ENCODE measurements around the gene VCAN.

The VCAN gene

DNA sequence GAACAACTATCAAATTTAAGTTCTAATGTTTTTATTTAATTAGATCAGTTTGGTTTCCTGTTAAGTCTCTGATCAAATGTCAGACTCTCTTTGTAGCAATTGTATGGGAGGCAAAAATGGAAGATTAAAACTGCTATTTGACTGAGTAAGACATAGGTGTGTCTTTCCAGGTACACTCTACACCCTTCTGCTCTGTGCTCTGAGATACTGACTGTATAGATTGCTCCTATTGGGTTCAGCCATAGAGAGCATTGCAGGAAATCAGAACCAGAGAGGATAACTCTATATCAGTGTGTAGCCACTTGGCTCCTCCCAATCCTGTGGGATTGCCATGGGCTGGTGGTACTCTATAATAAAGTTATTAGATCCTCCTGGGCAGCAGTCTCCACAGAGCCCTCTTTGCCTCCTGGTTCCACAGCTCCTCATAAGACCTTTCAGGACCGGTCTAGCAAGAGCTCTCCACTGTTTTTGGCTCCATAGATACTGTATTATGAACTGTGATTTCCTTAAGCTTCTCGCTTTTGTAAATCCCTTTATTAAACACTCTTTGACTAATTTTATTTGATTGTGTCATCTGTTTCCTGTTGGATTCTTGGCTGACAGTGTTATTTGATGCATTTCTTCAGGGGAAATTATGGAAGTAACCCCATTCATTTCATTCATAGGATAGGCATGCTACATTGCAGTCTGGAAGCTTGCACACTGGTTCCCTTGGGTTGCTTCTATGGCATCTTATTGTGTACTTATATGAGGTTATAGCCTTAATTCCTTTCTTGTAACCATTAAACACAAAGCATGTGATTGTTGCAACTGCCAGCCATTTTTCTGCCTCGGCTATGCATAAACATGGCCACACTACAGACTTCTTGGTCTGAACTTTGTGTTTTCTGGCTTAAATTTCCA, 115.6 kb downstream of the VCAN start:
- TF ChIP-seq, protein P1, sequence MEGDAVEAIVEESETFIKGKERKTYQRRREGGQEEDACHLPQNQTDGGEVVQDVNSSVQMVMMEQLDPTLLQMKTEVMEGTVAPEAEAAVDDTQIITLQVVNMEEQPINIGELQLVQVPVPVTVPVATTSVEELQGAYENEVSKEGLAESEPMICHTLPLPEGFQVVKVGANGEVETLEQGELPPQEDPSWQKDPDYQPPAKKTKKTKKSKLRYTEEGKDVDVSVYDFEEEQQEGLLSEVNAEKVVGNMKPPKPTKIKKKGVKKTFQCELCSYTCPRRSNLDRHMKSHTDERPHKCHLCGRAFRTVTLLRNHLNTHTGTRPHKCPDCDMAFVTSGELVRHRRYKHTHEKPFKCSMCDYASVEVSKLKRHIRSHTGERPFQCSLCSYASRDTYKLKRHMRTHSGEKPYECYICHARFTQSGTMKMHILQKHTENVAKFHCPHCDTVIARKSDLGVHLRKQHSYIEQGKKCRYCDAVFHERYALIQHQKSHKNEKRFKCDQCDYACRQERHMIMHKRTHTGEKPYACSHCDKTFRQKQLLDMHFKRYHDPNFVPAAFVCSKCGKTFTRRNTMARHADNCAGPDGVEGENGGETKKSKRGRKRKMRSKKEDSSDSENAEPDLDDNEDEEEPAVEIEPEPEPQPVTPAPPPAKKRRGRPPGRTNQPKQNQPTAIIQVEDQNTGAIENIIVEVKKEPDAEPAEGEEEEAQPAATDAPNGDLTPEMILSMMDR (IDR thresholded peaks at IDR 0.05), result no peak
- Histone ChIP-seq H3K4me3 (no peak overlapping the region), H3K27ac (peak overlapping the region in 1 of 2 donors; percentile 9)
- DNase-seq (ENCODE audit: low spot score), result no peak

DNA sequence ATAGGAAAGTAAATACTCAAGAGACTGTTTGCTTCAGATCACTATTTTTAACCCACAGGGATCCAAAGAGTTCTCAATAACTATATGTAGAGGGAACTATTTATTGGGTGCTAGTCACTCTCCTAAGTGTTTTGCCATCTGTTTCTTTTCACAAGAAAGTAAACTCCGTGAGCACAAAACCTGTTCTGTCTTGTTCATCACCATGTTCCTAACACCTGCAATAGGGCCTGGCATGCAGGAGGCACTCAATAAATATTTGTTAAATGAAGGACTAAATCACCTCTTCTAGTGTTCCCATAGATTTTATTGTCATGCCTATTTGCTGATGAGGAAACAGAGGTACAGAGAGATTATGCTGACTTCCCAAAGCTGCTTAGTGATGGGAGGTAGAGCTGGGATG, 118.2 kb downstream of the VCAN start:
- no peak for DNase-seq (ENCODE audit: low spot score)
- TF ChIP-seq, protein P1 (IDR thresholded peaks at IDR 0.05), result no peak
- Histone ChIP-seq H3K4me3 (no peak overlapping the region), H3K27ac (no peak overlapping the region)

DNA sequence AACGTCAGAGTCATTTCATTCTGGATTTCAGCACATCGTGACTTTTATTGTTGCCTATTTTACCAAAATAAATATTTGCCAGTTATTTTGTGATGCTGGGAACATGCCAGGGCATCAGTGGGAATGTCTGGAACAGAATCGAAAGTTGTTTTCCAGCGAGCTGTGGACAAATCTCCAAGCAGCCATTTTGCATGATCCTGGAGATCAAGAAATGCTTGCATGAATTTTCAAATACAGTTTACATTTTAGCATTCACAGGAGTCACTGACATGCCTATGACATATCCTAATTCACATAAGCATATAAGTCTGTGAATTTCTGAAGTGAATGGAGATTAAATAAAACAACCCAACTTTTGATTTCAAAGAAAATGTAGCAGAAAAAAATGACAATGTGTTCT, 119.4 kb downstream of the VCAN start:
- DNase-seq (ENCODE audit: low spot score), result no peak
- H3K27ac ChIP-seq, result peak overlapping the region; percentile 14 to 16

DNA sequence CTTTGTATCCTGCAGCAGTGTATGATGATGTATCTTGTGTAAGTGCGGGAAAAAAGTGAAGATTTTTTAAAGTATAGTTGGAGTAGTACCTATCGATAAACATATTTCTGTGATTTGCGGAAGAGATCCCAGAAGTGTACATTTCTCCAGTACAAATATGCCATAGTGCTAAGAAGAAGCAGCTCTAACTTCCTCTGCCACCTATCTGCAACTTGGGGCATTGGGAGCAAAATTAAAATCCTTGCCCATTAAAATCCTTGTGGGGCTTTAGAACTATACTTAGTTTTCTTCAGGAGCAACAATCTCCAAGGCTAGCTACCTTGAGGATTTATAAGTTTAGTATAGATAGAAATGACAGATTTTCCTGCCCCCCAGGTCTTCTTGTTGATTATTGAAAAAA, 123.7 kb downstream of the VCAN start:
- no peak for DNase-seq (ENCODE audit: low spot score)
- TF ChIP-seq, protein P1 (IDR thresholded peaks at IDR 0.05), result no peak
- Histone ChIP-seq H3K4me3 (no peak overlapping the region), H3K27ac (no peak overlapping the region)

More for the DNA sequence above, 119.4 kb downstream of the VCAN start:
- H3K4me3 ChIP-seq, result peak overlapping the region; percentile 51
- TF ChIP-seq, protein P1 (IDR thresholded peaks at IDR 0.05), result no peak

DNA sequence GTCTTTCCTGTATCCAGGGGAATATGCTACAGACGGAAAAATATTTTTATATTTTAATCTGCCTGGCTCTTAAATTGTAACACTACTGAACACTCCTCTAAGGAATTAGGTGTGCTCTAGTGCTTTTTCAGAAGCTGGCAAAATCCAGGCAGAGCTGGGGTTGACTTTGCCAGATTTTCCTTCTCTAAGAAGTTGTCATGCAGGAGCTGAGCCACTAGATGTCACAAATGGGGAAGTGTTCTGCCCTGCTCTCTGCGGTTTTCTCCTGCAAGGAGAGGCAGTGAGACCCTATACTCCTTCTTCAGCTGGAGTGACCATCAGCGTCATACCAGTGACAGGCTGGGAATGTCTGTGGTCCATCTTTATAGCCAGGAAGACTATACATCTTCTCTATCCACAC, 136.6 kb downstream of the VCAN start:
- Histone ChIP-seq H3K27ac (no peak overlapping the region), H3K4me3 (no peak overlapping the region)
- DNase-seq (ENCODE audit: low spot score), result no peak
- TF ChIP-seq, protein P1 (IDR thresholded peaks at IDR 0.05), result peak; percentile 21

DNA sequence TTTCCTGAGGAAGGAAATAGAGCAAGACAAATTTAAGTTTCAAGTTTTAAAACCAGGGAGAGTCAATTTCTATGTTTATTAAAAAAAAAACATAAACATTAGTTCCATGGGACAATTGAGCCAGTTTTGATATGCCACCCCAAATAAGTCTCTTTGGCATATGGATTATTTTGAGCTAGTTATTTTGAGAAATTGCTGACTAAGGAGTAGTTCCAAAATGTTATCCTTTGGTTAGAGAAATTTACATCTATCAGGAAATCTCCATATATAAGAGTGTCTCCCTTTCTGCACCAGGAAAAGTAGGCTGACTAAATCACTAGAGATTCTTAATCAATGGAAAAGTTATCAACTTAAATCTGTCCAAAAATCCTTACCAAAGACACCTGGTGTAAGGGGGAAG, 143.3 kb downstream of the VCAN start:
- no peak for DNase-seq (ENCODE audit: low spot score)
- H3K27ac ChIP-seq, result no peak overlapping the region
- TF ChIP-seq, protein P1 (IDR thresholded peaks at IDR 0.05), result no peak
- no peak overlapping the region for H3K4me3 ChIP-seq

DNA sequence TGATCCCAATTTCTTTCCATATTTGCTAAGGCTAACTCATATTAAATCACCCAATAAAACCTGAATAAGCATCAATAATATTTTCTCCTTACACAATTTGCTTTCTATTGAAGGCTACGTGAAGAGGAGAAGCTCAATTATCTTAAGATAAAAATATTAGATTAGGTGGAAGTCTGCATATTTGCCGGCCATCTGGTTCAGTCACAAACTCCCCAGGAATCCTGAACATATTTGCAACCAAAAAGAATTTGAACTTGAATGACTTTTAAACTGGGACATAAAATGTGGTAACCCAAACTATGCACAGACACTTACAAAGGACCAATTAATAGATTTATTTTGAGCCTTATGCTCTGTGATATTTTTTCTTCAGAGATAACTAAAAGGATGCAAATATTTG, 156.8 kb downstream of the VCAN start:
- TF ChIP-seq, protein P1 (IDR thresholded peaks at IDR 0.05), result no peak
- Histone ChIP-seq H3K4me3 (no peak overlapping the region), H3K27ac (no peak overlapping the region)
- no peak for DNase-seq (ENCODE audit: low spot score)

All from coronary artery (tissue), 2 donors.